Neuron (in vitro differentiated cells): ENCODE data around the gene GNAT1.

Source experiments
- H2AFZ ChIP-seq: one replicate; pipeline ENCODE4 v1.6.1; 2013; ENCODE audit warnings: low read depth, mild to moderate bottlenecking, inconsistent platforms, low read length, moderate library complexity
- H3K27me3 ChIP-seq: one replicate; pipeline ENCODE4 v1.6.1; 2013; ENCODE audit warnings: low read length; ENCODE audit not compliant: insufficient read depth
- H3K36me3 ChIP-seq: one replicate; pipeline ENCODE4 v1.6.1; 2013; ENCODE audit warnings: low read length; ENCODE audit not compliant: insufficient read depth
- H3K4me1 ChIP-seq: one replicate; pipeline ENCODE4 v1.6.1; 2013; ENCODE audit warnings: low read length; ENCODE audit not compliant: insufficient read depth
- H3K4me3 ChIP-seq: 2 replicates; pipeline ENCODE4 v1.5.1; 2013; ENCODE audit warnings: mild to moderate bottlenecking, low read length, moderate library complexity
- H3K9me3 ChIP-seq: one replicate; pipeline ENCODE4 v1.6.1; 2013; ENCODE audit warnings: low read length

Gene GNAT1

DNA sequence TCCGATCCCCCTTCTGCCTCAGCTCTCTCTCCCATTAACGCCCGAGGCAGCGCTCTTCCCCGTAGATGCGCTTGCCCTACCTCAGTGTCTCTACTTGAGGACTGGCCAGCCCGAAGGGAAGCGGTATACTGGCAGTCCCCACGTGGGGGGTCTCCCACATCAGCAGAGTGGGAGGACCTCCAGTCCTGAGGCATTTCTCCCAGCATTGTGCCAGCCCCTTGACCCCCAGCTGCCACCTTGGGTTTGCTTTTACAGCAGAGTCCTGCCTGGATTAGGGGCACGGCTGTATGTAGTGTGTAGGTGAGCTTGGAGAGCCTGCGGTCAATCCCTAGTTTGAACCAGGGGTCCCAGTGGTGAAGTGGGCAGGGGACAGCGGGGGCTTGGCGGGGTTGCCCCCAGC lies 35.5 kb upstream of the GNAT1 start:
- Histone ChIP-seq H3K4me3 (no peak overlapping the region), H3K9me3 (no peaks in the 10 kb centered on the region), H3K4me1 (peaks cover 9% of the 10 kb centered on the region), H3K36me3 (no peaks in the 10 kb centered on the region), H2AFZ (no peak overlapping the region), H3K27me3 (peaks cover 71% of the 10 kb centered on the region)

DNA sequence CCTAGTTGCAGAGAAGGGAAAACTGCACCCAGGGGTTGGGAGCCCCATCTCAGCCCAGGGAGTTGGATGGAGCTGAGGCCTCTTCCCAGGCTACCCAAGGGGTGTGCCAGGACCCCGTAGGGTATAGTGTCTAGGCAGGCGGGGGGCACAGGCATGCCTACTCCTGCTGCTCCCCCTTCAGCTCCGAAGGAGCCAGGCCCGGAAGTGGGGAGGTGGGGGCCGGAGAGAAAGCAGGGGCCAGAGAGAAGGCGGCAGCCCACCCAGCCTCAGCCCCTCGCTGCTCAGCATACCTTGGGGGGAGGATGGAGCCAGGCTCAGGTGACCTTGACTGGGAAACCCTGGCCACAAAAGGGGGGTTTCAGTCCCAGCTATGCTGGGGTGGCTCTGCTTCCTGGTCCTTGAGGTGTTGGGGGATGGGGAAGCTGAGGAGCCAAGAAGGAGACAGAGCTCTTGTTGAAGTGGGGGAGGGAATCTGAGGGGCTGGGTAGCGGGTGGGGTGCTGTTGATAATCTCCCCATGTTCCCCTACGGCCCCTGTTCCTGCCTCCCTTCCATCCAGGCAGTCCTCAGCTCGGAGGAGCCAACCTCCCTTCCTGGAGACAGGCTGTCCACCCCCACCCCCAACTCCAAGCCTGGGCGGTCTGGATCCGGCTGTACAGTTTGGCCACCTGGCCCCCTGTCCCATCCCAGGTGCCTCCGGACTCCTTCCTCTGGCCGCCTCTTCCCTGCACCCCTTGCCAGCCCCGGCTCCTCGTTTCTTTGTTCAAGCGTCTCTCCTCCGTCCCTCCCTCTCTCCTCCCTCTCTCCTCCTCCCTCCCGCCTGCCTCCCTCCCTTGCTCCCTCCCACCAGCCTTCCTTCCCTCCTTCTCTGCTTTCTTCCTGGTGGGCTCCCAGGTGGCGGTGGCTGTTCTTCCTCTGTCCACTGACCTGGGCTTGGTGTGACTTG lies 34.6 kb upstream of the GNAT1 start:
- Histone ChIP-seq H3K4me3 (no peak overlapping the region), H3K4me1 (peaks cover 9% of the 10 kb centered on the region), H3K36me3 (no peaks in the 10 kb centered on the region), H2AFZ (no peak overlapping the region), H3K9me3 (no peaks in the 10 kb centered on the region), H3K27me3 (peaks cover 63% of the 10 kb centered on the region)

DNA sequence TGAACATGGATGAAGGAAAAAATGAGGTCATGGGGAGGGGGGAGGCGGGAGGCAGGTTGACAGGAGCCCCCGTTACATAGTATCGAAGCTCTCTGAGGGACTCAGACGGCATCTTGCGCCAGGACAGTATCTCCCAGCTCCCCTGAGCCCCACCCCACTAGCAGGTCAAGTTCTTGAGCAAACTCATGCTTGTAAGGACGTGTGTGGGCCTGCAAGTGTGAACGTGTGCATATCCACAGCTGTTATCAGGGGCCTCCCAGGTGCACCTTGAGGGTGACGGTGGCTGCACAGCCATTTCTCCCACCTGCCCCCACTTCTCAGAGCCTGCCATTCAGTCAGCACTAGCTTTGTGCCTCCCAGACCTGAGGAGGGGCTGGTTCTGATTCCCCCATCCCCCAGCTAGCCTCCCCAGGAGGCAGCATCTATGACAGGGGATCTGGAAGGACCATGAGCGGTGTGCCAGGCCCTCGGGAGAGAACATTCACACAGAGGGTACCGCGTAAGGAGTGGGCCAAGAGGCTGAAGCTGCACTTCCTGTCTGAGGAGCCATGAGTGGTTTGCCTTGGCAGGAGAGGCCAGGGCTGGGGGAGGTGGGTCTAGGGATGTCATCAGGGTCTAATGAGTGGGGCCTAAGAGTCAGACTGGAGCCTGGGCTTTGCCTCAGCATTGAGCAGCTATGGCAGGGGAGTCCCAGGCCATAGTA lies 33.4 kb upstream of the GNAT1 start:
- H3K27me3 ChIP-seq = peaks cover 62% of the 10 kb centered on the region
- H3K9me3 ChIP-seq = no peaks in the 10 kb centered on the region
- H2AFZ ChIP-seq = no peak overlapping the region
- no peak overlapping the region for H3K4me3 ChIP-seq
- no peaks in the 10 kb centered on the region for H3K36me3 ChIP-seq
- H3K4me1 ChIP-seq = peaks cover 9% of the 10 kb centered on the region

- no peak overlapping the region for H2AFZ ChIP-seq
- no peaks in the 10 kb centered on the region for H3K9me3 ChIP-seq
- H3K36me3 ChIP-seq = no peaks in the 10 kb centered on the region
- H3K4me1 ChIP-seq = peaks cover 9% of the 10 kb centered on the region
- peaks cover 55% of the 10 kb centered on the region for H3K27me3 ChIP-seq
- no peak overlapping the region for H3K4me3 ChIP-seq
These were observed 32.8 kb upstream of the GNAT1 start for GRCh38 chr3:50158530-50159146.

GRCh38 chr3:50160561-50160983 lies 30.8 kb upstream of the GNAT1 start:
- Histone ChIP-seq H3K9me3 (no peaks in the 10 kb centered on the region), H3K36me3 (no peaks in the 10 kb centered on the region), H3K4me3 (no peak overlapping the region), H3K4me1 (peaks cover 8% of the 10 kb centered on the region), H2AFZ (no peak overlapping the region), H3K27me3 (peaks cover 46% of the 10 kb centered on the region)

- no peak overlapping the region for H3K4me3 ChIP-seq
- H3K36me3 ChIP-seq = no peaks in the 10 kb centered on the region
- H2AFZ ChIP-seq = no peak overlapping the region
- H3K9me3 ChIP-seq = no peaks in the 10 kb centered on the region
- H3K4me1 ChIP-seq = peaks cover 6% of the 10 kb centered on the region
- H3K27me3 ChIP-seq = peaks cover 38% of the 10 kb centered on the region
These were observed 30.1 kb upstream of the GNAT1 start for GRCh38 chr3:50161320-50161719.

DNA sequence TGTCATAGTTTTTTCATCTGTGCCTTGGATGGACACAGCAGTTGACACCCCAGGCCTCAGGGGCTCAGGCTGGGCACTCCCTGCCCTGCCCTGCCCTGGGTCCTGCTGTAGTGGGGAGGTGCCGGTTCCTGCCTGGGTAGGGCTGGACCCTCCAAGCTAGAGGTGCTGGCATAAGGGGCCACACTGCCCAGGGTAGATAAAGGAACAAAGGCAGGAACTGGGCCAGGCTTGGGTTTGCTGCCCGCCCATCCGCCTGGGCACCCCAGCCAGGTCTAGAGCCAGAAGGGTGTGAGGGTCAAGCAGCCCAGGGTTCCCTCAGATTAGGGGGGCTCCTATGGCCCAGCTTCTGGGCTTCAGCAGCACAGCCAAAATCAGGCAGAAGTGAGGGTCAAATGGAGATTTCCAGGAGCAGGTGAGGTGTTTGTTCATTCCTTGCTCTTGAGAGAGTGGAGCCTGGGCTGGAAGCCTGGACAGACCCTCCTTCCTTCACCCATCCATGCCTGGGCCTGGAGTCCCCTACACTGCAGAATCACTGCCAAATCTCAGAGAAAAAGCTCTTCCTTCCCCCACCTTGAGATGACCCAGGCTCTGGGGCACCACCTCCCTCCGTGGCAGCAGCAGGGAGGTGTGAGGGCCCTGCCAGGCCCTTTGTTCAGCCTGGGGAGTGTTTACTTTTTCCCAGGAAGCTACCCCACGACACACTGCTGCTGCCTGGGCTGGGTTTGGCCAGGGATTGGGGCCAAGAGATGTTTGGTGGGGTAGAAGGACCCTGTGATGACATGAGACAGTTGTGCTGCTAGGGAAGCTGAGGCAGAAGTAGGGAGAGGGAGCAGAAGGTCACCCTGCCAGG lies 29.2 kb upstream of the GNAT1 start:
- no peaks in the 10 kb centered on the region for H3K9me3 ChIP-seq
- H2AFZ ChIP-seq = no peak overlapping the region
- H3K36me3 ChIP-seq = no peaks in the 10 kb centered on the region
- H3K4me3 ChIP-seq = no peak overlapping the region
- H3K27me3 ChIP-seq = peaks cover 29% of the 10 kb centered on the region
- H3K4me1 ChIP-seq = peaks cover 13% of the 10 kb centered on the region

DNA sequence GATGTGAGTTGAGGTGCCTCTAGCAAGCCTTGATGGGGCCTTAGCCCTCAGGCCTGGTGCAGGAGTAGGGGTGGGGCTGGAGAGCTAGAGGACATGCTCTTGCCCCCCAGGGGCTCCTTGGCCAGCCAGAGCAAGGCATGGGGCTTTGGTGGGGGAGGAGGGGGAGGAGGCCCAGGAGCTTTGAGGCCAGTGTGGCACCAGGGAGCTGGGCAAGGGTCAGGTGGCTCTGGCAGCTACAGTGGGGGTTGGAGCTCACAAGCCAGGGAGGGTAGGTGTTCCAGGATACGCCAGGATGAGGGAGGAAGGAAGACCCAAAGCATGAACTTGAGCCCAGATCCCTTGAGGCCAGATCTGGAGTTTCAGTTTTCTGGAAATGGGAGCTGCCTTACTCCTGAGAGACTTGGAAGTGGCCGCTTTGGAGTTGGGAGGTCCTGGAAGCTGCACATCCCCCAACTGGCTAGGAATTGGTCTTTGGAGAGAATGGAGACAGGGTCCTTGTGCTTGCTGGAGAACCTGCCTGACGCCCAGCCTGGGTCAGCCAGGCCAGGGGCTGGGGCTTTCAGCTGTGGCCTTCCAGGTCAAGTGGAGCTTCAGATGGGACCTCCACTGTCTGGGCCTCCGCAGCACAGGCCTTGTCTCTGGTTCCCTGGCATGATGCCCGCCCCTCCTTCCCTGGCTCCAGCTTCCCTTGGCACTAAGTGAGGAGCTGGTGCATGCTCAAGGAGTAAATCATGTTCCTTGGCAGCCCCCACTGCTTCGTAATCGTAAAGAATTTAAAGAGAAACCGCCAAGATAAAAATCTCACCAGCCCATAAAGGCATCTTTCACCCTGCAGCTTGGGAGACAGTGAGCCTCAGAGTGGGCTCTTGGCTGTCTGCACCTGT lies 27.6 kb upstream of the GNAT1 start:
- Histone ChIP-seq H3K36me3 (no peaks in the 10 kb centered on the region), H3K4me1 (peaks cover 23% of the 10 kb centered on the region)

GRCh38 chr3:50164481-50164880 lies 26.9 kb upstream of the GNAT1 start:
- H3K36me3 ChIP-seq = no peaks in the 10 kb centered on the region
- H3K4me1 ChIP-seq = peaks cover 26% of the 10 kb centered on the region
- peaks cover 10% of the 10 kb centered on the region for H3K27me3 ChIP-seq
- H2AFZ ChIP-seq = no peak overlapping the region
- H3K4me3 ChIP-seq = no peak overlapping the region
- no peaks in the 10 kb centered on the region for H3K9me3 ChIP-seq

More for the DNA sequence above, 27.6 kb upstream of the GNAT1 start:
- H3K4me3 ChIP-seq = no peak overlapping the region
- no peak overlapping the region for H2AFZ ChIP-seq
- H3K9me3 ChIP-seq = no peaks in the 10 kb centered on the region
- peaks cover 13% of the 10 kb centered on the region for H3K27me3 ChIP-seq

DNA sequence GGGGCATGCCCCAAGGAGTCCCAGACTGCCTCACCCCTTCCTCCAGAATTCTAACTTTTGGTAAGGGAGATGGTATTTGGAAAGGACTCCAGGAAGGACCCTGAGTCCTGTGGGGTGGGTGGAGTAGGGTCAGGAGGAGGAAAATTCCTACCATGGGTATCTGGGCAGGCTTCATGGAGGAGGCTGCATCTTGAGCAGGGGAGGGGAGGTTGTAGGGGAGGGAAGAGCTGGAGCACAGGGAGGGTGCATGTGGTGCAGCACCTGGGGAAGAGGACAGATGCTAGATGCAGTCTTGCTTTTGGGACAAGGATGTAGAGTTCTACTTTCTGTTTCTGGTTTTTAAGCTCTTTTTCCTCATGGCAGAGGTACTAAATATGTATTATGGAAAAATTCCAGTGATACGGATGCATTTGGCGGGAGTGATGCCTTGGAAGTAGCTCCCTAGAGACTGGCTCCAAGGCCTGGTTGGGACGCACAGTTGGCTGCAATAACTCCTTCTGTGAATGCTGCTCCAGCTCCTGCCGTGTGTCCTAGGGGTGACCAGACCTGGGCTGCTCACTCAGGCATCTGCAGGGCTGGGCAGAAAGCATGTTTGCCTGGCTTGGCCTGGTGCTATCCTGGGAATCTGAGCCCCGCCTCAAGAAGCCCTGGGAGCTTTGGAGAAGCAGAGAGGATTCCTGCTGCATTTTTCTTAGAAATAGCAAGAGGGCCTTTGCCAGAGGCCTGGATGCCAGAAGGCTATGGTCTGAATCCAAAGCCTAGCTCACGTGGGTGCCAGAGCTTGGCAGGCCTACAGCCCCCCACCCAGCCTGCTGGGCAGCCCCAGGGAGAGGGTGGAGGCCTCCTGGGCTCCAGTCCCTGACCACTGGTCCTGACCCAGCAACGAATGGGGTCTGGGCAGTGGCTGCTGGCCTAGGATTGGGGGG lies 26.2 kb upstream of the GNAT1 start:
- no peaks in the 10 kb centered on the region for H3K9me3 ChIP-seq
- H3K4me1 ChIP-seq = peaks cover 27% of the 10 kb centered on the region
- H2AFZ ChIP-seq = no peak overlapping the region
- H3K27me3 ChIP-seq = peaks cover 10% of the 10 kb centered on the region
- no peaks in the 10 kb centered on the region for H3K36me3 ChIP-seq
- H3K4me3 ChIP-seq = no peak overlapping the region

DNA sequence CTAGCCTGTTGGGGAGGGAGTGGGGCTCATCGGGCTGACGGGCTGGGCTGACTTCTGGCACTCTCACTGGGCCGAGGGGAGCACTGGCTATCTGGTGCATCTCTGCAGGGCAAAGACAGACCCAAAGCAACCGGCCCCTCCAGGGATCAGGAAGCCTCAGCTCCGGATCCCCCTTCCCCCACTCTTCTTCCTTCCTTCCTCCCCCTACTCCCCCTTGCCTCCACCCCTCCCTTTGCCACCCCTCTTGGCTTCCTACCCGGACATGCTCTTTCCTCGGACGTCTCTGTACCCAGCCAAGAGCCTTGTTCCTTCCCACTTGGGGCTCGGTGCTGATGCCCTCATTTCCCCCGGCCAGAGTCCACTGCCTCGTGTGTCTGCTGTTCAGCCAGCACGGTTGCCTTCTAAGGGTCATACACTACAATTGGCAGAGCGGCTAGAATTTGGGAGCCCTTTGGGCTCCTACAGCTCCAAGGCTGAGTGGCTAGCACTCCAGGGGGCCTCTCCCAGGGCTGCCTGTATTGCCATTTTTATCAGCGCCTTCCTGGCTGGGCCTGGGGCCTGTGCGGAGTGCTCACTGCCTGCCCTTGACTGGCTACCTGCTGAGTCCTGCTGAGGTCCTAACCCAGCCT lies 25.4 kb upstream of the GNAT1 start:
- Histone ChIP-seq H3K27me3 (peaks cover 10% of the 10 kb centered on the region), H3K4me1 (peaks cover 35% of the 10 kb centered on the region), H3K4me3 (no peak overlapping the region), H3K36me3 (no peaks in the 10 kb centered on the region), H3K9me3 (no peaks in the 10 kb centered on the region), H2AFZ (no peak overlapping the region)
